SU-DHL-6 (cell line): Measurements from ENCODE around the gene CCDC116.

Experiments
- EZH2phosphoT487 ChIP-seq: fragments of 200-600 bp; sonication (generic), shearing (Covaris generic); conservative IDR thresholded peaks from 2 replicates; pipeline ENCODE4 v1.6.1; 2018; ENCODE audit warnings: mild to moderate bottlenecking, antibody characterized with exemption, low read length, moderate library complexity, mixed read lengths
- TF ChIP-seq, protein P1 (sequence below): fragments of 200-600 bp; sonication (generic); IDR thresholded peaks from one replicate; pipeline ENCODE4 v1.5.1; 2017; ENCODE audit warnings: antibody characterized with exemption, mild to moderate bottlenecking, low read length, moderate library complexity; ENCODE audit not compliant: insufficient read depth, poor library complexity, severe bottlenecking

DNA sequence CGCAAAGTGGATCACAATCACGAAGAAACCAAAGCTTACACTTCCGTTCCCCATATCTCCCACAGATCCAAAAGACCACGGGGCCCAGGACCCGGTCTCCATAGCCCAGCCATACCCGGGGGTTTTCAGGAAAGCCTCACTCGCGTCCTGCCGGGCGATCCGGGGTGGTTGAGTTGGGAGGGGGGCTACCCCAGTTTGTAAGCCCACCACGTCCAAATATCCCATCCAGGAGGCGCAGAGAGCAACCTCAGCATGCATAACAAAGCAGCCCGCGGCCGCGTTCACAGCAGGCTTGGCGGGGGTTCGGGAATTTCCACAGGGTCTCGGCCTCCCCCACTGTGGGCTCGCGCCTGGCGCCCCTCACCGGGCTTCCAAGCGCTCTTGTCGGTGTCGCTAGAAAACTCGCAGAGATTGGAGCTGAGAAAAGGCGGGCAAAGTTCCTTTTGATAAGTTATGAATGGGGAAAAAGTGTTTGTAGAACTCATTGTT, 19.0 kb downstream of the CCDC116 start:
- TF ChIP-seq, protein P1, sequence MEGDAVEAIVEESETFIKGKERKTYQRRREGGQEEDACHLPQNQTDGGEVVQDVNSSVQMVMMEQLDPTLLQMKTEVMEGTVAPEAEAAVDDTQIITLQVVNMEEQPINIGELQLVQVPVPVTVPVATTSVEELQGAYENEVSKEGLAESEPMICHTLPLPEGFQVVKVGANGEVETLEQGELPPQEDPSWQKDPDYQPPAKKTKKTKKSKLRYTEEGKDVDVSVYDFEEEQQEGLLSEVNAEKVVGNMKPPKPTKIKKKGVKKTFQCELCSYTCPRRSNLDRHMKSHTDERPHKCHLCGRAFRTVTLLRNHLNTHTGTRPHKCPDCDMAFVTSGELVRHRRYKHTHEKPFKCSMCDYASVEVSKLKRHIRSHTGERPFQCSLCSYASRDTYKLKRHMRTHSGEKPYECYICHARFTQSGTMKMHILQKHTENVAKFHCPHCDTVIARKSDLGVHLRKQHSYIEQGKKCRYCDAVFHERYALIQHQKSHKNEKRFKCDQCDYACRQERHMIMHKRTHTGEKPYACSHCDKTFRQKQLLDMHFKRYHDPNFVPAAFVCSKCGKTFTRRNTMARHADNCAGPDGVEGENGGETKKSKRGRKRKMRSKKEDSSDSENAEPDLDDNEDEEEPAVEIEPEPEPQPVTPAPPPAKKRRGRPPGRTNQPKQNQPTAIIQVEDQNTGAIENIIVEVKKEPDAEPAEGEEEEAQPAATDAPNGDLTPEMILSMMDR: no peak
- TF ChIP-seq EZH2phosphoT487: no peak
